Panc1 (cell line): ENCODE measurements around the gene SERPINA3.

Experiments used
- CTCF ChIP-seq: fragments of 450-650 bp; IDR thresholded peaks from 2 replicates; pipeline ENCODE4 v1.5.1; 2017; ENCODE audit warnings: mild to moderate bottlenecking
- POLR2AphosphoS5 ChIP-seq: IDR thresholded peaks from 2 replicates; pipeline ENCODE4 v1.6.1; 2012; ENCODE audit warnings: mild to moderate bottlenecking, low read depth, low read length, moderate library complexity
- REST ChIP-seq, 2 experiments: IDR thresholded peaks; 2 replicates each; pipeline ENCODE4 v1.6.1; 2011 to 2012; ENCODE audit warnings: low read depth in 2 of 2, control low read depth in 1 of 2, low read length in 1 of 2, mild to moderate bottlenecking in 1 of 2, moderate library complexity in 1 of 2; ENCODE audit not compliant: insufficient read depth in 1 of 2
- SIN3A ChIP-seq: IDR thresholded peaks from 2 replicates; pipeline ENCODE4 v1.6.1; 2012; ENCODE audit warnings: low read depth, mild to moderate bottlenecking, low read length, moderate library complexity, borderline replicate concordance; ENCODE audit not compliant: insufficient read depth

GRCh38 chr14:94617366-94617941, 5.3 kb downstream of the SERPINA3 start:
- TF ChIP-seq POLR2AphosphoS5 (no peak), CTCF (no peak), SIN3A (no peak), REST (IDR thresholded peaks at IDR 0.05; ENCODE audit: insufficient read depth in 1 of 2, low read depth in 2 of 2, low read length in 1 of 2) (no peak)
